Transverse colon (tissue), 4 donors: ENCODE measurements around the gene SERPINA1. TPM values are rescaled to one million over a fixed set of nuclear protein-coding genes. Genes with fewer than 3 reads are reported as not detected.
"Not testable (repeated sequence)": the region's sequence is repeated elsewhere in the genome, so short reads cannot be mapped to it uniquely, and the experiment has no call there.

Source experiments
- DNase-seq: peaks from one replicate; pipeline ENCODE4 v3.0.0-alpha.2; 2019
- H3K27ac ChIP-seq, 4 donors: fragments of 200-600 bp; sonication (generic); 2 replicates each; pipeline ENCODE4 v1.5.1; 2016 to 2018; ENCODE audit warnings: inconsistent platforms in 4 of 4
- H3K27me3 ChIP-seq: fragments of 200-600 bp; sonication (generic); 2 replicates; pipeline ENCODE4 v1.5.1; 2017; ENCODE audit warnings: inconsistent platforms
- H3K36me3 ChIP-seq, 4 donors: fragments of 200-600 bp; sonication (generic); 2 replicates each; pipeline ENCODE4 v1.5.1; 2017 to 2019; ENCODE audit warnings: inconsistent platforms in 4 of 4
- H3K4me1 ChIP-seq, 4 donors: fragments of 200-600 bp; sonication (generic); 2 replicates each; pipeline ENCODE4 v1.5.1; 2017 to 2020; ENCODE audit warnings: inconsistent platforms in 4 of 4
- H3K4me3 ChIP-seq, 4 donors: fragments of 200-600 bp; sonication (generic); 1 replicate in 1 of 4; 2 replicates in 3 of 4; pipeline versions ENCODE4 v1.5.1 to v1.6.1; 2017 to 2019; ENCODE audit warnings: inconsistent platforms in 4 of 4
- H3K9me3 ChIP-seq, 2 donors: fragments of 200-600 bp; sonication (generic); 2 replicates each; pipeline ENCODE4 v1.5.1; 2017 to 2019; ENCODE audit warnings: inconsistent platforms in 2 of 2
- EP300 ChIP-seq: sonication (generic); formaldehyde crosslinking; IDR thresholded peaks from one replicate; pipeline ENCODE4 v1.6.1; 2017; ENCODE audit warnings: antibody characterized with exemption, low read depth
- POLR2A ChIP-seq: fragments of 450-650 bp; IDR thresholded peaks from one replicate; pipeline ENCODE4 v1.6.1; 2016; ENCODE audit warnings: antibody characterized with exemption, mild to moderate bottlenecking, moderate library complexity
- POLR2AphosphoS5 ChIP-seq, 3 donors: sonication (generic); formaldehyde crosslinking; IDR thresholded peaks; one replicate each; pipeline ENCODE4 v1.6.1; 2016; ENCODE audit warnings: antibody characterized with exemption in 3 of 3
- WGBS, 2 donors: methylation state at CpG; one replicate each; pipeline ENCODE4 v1.1.5; 2018; ENCODE audit warnings: low coverage in 1 of 2; 5-methylcytosine and 5-hydroxymethylcytosine counted together
- in situ Hi-C, 4 donors: fragments of 200-750 bp; cut with MboI; loops; one replicate each; pipeline versions ENCODE4 v1.15.0 to v1.15.1; 2017; ENCODE audit warnings: low sequenced_read_pairs in 3 of 4, low pct_ligation_motif_present in 1 of 4, low pct_unique_long_range_greater_than_20kb in 1 of 4
- intact Hi-C: fragments of 100-400 bp; cut with DNase I; formaldehyde crosslinking; loops from one replicate; pipeline ENCODE4 v1.15.1; 2023; ENCODE audit warnings: low total_unique reads
- total RNA-seq, 4 donors: library from RNA; depleted of rRNA; stranded (reverse); fragments of >200 nt; gene quantifications; one replicate each; pipeline ENCODE4 v1.1.0, GENCODE V29; 2016
- TF ChIP-seq, protein P1 (sequence below), 5 experiments: fragments of 200-600 bp in 3 of 5; fragments of 450-650 bp in 2 of 5; sonication (generic) in 3 of 5; IDR thresholded peaks; 1 replicate in 2 of 5; 2 replicates in 3 of 5; pipeline ENCODE4 v1.5.1; 2016 to 2017; ENCODE audit warnings: antibody characterized with exemption in 5 of 5, inconsistent platforms in 3 of 5, mild to moderate bottlenecking in 2 of 5, moderate library complexity in 1 of 5

The SERPINA1 gene
- total RNA-seq, 4 donors from 2014 or later, result 35.2 to 107 (median 61.0) TPM

DNA sequence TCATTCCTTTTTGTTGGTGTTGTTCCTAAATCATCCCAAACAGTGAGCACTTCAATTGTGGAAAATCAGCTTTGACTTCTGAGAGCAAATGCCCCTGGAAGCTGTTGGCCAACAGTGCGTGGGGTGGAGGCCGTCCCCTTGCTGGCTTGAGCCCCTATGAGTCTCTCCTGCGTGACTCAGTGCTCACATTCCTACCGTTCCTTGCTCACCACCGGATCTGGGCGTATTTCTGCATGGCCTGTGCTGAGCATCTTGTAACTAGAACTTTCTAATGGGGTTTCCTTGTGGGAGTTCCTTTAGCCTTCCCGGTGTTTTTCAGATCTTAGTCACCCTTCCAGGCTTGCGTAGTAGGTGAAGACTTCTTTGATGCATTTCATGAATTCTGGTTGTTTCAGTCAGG is 14.7 kb downstream of the SERPINA1 start:
- 83 to 87% methylated on average over 5 to 8 of the region's 8 CpGs for WGBS, 2 donors
- intact Hi-C loops, result no loop called here
- Histone ChIP-seq H3K4me1 (no peaks in the 10 kb centered on the region), H3K27me3 (no peaks in the 10 kb centered on the region), H3K27ac (no peak overlapping the region), H3K9me3 (no peaks in the 10 kb centered on the region), H3K4me3 (no peak overlapping the region), H3K36me3 (no peaks in the 10 kb centered on the region)
- in situ Hi-C loops, result no loop called here
- DNase-seq, result no peak
- TF ChIP-seq POLR2A, result no peak
- TF ChIP-seq, protein P1, sequence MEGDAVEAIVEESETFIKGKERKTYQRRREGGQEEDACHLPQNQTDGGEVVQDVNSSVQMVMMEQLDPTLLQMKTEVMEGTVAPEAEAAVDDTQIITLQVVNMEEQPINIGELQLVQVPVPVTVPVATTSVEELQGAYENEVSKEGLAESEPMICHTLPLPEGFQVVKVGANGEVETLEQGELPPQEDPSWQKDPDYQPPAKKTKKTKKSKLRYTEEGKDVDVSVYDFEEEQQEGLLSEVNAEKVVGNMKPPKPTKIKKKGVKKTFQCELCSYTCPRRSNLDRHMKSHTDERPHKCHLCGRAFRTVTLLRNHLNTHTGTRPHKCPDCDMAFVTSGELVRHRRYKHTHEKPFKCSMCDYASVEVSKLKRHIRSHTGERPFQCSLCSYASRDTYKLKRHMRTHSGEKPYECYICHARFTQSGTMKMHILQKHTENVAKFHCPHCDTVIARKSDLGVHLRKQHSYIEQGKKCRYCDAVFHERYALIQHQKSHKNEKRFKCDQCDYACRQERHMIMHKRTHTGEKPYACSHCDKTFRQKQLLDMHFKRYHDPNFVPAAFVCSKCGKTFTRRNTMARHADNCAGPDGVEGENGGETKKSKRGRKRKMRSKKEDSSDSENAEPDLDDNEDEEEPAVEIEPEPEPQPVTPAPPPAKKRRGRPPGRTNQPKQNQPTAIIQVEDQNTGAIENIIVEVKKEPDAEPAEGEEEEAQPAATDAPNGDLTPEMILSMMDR (IDR thresholded peaks at IDR 0.05), result no peak
- TF ChIP-seq POLR2AphosphoS5 (IDR thresholded peaks at IDR 0.05), result no peak
- TF ChIP-seq EP300, result no peak

DNA sequence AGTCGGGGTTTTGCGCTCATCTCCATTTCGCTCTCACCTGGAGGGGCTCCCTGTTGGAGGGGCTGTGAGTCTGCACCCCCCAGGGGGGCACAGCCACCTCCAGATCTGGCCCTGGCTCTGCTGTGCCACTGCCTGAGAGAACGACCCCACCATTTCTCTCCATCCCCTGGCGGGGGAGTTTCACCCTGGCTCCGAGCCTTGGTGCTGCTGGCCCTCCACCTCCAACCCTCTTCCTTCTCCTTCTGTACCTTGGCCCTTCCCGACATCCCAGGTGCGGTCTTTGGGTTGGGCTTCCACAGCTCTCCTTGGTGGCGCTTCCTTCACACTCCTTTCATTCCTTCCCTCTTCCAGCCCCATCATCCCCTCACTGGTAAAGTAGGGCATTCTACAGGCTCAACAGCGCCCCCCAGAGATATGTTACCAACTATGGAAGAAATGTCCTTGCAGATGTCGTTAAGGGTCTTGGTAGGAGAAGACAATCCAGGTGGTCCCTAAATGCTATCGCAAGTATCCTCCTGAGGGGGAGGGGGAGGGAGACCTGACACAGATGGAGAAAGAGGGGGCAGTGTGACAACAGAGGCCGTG is 16.3 kb downstream of the SERPINA1 start:
- no peak for DNase-seq
- Histone ChIP-seq H3K4me3 (no peak overlapping the region), H3K9me3 (no peaks in the 10 kb centered on the region), H3K27ac (no peak overlapping the region), H3K4me1 (no peaks in the 10 kb centered on the region), H3K27me3 (no peaks in the 10 kb centered on the region), H3K36me3 (no peaks in the 10 kb centered on the region)
- no peak for TF ChIP-seq POLR2AphosphoS5 (IDR thresholded peaks at IDR 0.05)
- no peak for TF ChIP-seq POLR2A
- no peak for TF ChIP-seq EP300
- TF ChIP-seq, protein P1 (IDR thresholded peaks at IDR 0.05), result no peak
- 79 to 87% methylated on average over 6 to 13 of the region's 13 CpGs for WGBS, 2 donors
- intact Hi-C loops (no loop called here), in situ Hi-C loops (no loop called here)

DNA sequence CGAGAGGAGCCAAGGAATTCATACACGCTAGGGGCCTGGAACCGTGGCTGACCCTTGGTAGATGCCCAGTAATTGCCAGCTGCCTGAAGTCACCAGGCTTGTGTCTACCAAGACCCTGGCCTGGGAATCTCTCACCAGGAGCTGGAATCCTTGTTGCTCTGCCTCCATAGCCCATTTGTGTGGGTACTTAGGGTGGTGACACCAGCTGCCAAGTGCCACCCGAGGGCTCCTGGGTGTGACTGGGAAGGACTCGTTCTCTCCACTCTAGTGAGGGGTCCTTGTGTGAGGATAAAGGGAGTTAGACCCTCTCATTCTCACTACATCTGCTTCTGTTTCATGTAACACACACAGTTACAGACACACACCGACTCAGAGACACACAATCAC is 17.9 kb downstream of the SERPINA1 start:
- TF ChIP-seq EP300 (no peak), POLR2AphosphoS5 (IDR thresholded peaks at IDR 0.05) (no peak), POLR2A (no peak)
- TF ChIP-seq, protein P1 (IDR thresholded peaks at IDR 0.05), result no peak
- Histone ChIP-seq H3K27ac (no peak overlapping the region), H3K4me1 (no peaks in the 10 kb centered on the region), H3K9me3 (no peaks in the 10 kb centered on the region), H3K27me3 (no peaks in the 10 kb centered on the region), H3K36me3 (no peaks in the 10 kb centered on the region), H3K4me3 (no peak overlapping the region)
- 85% methylated on average over 6 of the region's 6 CpGs; no CpG with 5 or more reads in 1 of the 2 donors for WGBS, 2 donors
- in situ Hi-C loops, result no loop called here
- DNase-seq, result no peak
- intact Hi-C loops, result no loop called here

DNA sequence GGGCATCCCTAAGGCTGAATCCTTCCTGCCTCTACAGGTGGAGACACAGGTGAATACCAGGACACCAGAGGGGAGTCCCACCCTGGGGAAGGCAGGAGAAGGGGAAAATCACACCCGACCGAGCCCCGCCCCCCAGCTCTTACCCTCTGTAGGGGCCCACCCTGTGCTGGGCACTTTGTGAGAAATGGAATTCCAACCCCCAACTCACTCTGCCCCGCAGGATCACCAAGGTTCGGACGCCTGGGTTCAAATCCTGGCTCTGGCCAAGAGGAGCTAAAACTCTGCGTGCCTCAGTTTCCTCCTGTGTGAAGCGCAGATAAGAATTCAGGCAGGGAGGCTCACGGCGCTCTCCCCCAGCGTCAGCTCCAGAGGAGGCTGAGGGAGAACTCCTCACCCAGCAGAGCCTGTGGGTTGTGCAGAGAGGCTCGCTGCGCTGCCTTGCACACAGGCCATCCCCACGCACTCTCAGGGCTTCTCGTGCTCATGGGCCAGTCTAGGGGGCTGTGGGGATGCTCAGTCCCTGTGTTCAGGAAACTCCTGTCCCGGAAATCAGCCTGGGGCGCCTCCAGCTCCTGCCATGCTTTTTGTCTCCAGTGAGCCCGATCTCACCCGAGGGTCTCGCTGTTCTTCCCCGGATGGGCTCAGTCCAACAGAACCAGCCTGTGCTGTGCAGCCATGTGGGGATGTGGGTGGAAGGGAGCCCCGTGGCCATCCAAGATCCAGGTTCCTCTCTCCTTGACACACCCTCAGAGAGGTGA is 18.5 kb downstream of the SERPINA1 start:
- H3K4me1 ChIP-seq, in situ Hi-C loops, DNase-seq, H3K36me3 ChIP-seq, intact Hi-C loops, H3K27me3 ChIP-seq, H3K27ac ChIP-seq, H3K4me3 ChIP-seq, H3K9me3 ChIP-seq: not testable (repeated sequence)
- 85% methylated on average over 12 of the region's 22 CpGs; no CpG with 5 or more reads in 1 of the 2 donors for WGBS, 2 donors
